Measurements from ENCODE around the gene HAUS2.

The HAUS2 gene

GRCh38 chr15:42608752-42609488, 60.3 kb downstream of the HAUS2 start:
- Histone ChIP-seq H3K27ac (ENCODE audit: low read length) (no peak overlapping the region), H3K4me3 (ENCODE audit: low read length) (no peak overlapping the region), H3K9me3 (ENCODE audit: control insufficient read depth, insufficient read depth, low read length) (no peaks in the 10 kb centered on the region), H3K27me3 (ENCODE audit: control insufficient read depth, insufficient read depth, low read length) (no peaks in the 10 kb centered on the region), H3K36me3 (ENCODE audit: control insufficient read depth, insufficient read depth, low read length) (no peaks in the 10 kb centered on the region), H3K4me1 (ENCODE audit: control insufficient read depth, insufficient read depth, low read length) (no peaks in the 10 kb centered on the region)
- no peak for DNase-seq (ENCODE audit: low read depth, low spot score)
- WGBS (ENCODE audit: insufficient coverage, insufficient read length): no CpG with 5 or more reads among the region's 7 CpGs

- WGBS (ENCODE audit: insufficient coverage, insufficient read length): no CpG with 5 or more reads among the region's 1 CpG
- no peak for DNase-seq (ENCODE audit: low read depth, low spot score)
- H3K27me3 ChIP-seq (ENCODE audit: control insufficient read depth, insufficient read depth, low read length): no peaks in the 10 kb centered on the region
- no peaks in the 10 kb centered on the region for H3K36me3 ChIP-seq (ENCODE audit: control insufficient read depth, insufficient read depth, low read length)
- H3K4me3 ChIP-seq (ENCODE audit: low read length): no peak overlapping the region
- no peak overlapping the region for H3K27ac ChIP-seq (ENCODE audit: low read length)
- no peaks in the 10 kb centered on the region for H3K4me1 ChIP-seq (ENCODE audit: control insufficient read depth, insufficient read depth, low read length)
- no peaks in the 10 kb centered on the region for H3K9me3 ChIP-seq (ENCODE audit: control insufficient read depth, insufficient read depth, low read length)
Observed at GRCh38 chr15:42611532-42611931, 62.9 kb downstream of the HAUS2 start.

GRCh38 chr15:42612367-42612912, 63.8 kb downstream of the HAUS2 start:
- Histone ChIP-seq H3K27me3 (ENCODE audit: control insufficient read depth, insufficient read depth, low read length) (no peaks in the 10 kb centered on the region), H3K27ac (ENCODE audit: low read length) (no peak overlapping the region), H3K36me3 (ENCODE audit: control insufficient read depth, insufficient read depth, low read length) (no peaks in the 10 kb centered on the region), H3K4me1 (ENCODE audit: control insufficient read depth, insufficient read depth, low read length) (no peaks in the 10 kb centered on the region; the same call in 1 of the 2 replicates), H3K9me3 (ENCODE audit: control insufficient read depth, insufficient read depth, low read length) (no peaks in the 10 kb centered on the region), H3K4me3 (ENCODE audit: low read length) (no peak overlapping the region)
- no peak for DNase-seq (ENCODE audit: low read depth, low spot score)
- no CpG with 5 or more reads among the region's 8 CpGs for WGBS (ENCODE audit: insufficient coverage, insufficient read length)

- no peaks in the 10 kb centered on the region; the same call in 1 of the 2 replicates for H3K4me1 ChIP-seq (ENCODE audit: control insufficient read depth, insufficient read depth, low read length)
- no peaks in the 10 kb centered on the region for H3K27me3 ChIP-seq (ENCODE audit: control insufficient read depth, insufficient read depth, low read length)
- no peak overlapping the region for H3K4me3 ChIP-seq (ENCODE audit: low read length)
- no CpG with 5 or more reads among the region's 2 CpGs for WGBS (ENCODE audit: insufficient coverage, insufficient read length)
- H3K27ac ChIP-seq (ENCODE audit: low read length): no peak overlapping the region
- H3K9me3 ChIP-seq (ENCODE audit: control insufficient read depth, insufficient read depth, low read length): no peaks in the 10 kb centered on the region
- H3K36me3 ChIP-seq (ENCODE audit: control insufficient read depth, insufficient read depth, low read length): no peaks in the 10 kb centered on the region
- no peak for DNase-seq (ENCODE audit: low read depth, low spot score)
Observed at GRCh38 chr15:42616107-42616506, 67.5 kb downstream of the HAUS2 start.

Data from iPS DF 6.9 (cell line).